Caco-2 (cell line): Measurements from ENCODE around the gene PLCE1. TPM values are rescaled to one million over a fixed set of nuclear protein-coding genes. Genes with fewer than 3 reads are reported as not detected.

ENCODE experiments used
- BruUV-seq: library from RNA; stranded (reverse); fragments of 400-500 nt; replicated peaks from 2 replicates; lab custom pipeline; 2021; lab: Mats Ljungman, UMichigan
- CTCF ChIA-PET: fragments of 300-600 bp; sonication (Branson Sonifier 250); formaldehyde crosslinking; loops from one replicate; lab custom pipeline; 2022; ENCODE audit warnings: antibody characterized with exemption; lab: Charles Lee
- POLR2A ChIA-PET: fragments of 300-600 bp; sonication (Branson Sonifier 250); formaldehyde crosslinking; loops from one replicate; lab custom pipeline; 2022; ENCODE audit warnings: antibody characterized with exemption; lab: Charles Lee
- DNase-seq, 2 experiments: peaks; one replicate each; pipeline versions ENCODE4 v3.0.0 to v3.0.0-alpha.2; 2020 to 2022
- H3K27me3 ChIP-seq: replicated peaks from 2 replicates; pipeline ENCODE4 v1.6.0; 2011; ENCODE audit warnings: low read length; ENCODE audit not compliant: control insufficient read depth, insufficient read depth
- H3K36me3 ChIP-seq: 2 replicates; pipeline ENCODE4 v1.5.1; 2011; ENCODE audit warnings: low read length; ENCODE audit not compliant: control insufficient read depth, insufficient read depth
- H3K4me1 ChIP-seq: fragments of 250-450 bp; sonication (Bioruptor Pico); 2 replicates; pipeline ENCODE4 v1.5.1; 2020; ENCODE audit warnings: mild to moderate bottlenecking
- H3K4me3 ChIP-seq: 2 replicates; pipeline ENCODE4 v1.5.1; 2011; ENCODE audit warnings: low read depth, mild to moderate bottlenecking, control low read depth, low read length
- H3K9me3 ChIP-seq: fragments of 250-450 bp; sonication (Bioruptor Pico); 2 replicates; pipeline ENCODE4 v1.5.1; 2020; ENCODE audit warnings: mild to moderate bottlenecking, moderate library complexity
- H3K27ac Mint-ChIP-seq: one replicate; pipeline ENCODE4 v1.8.0; 2022; ENCODE audit warnings: mixed read lengths; ENCODE audit not compliant: unreplicated experiment
- H3K27me3 Mint-ChIP-seq: one replicate; pipeline ENCODE4 v1.8.0; 2022; ENCODE audit warnings: mixed read lengths; ENCODE audit not compliant: insufficient read depth, unreplicated experiment
- H3K36me3 Mint-ChIP-seq: one replicate; pipeline ENCODE4 v1.8.0; 2022; ENCODE audit warnings: mild to moderate bottlenecking, mixed read lengths; ENCODE audit not compliant: insufficient read depth, unreplicated experiment
- H3K4me1 Mint-ChIP-seq: one replicate; pipeline ENCODE4 v1.8.0; 2022; ENCODE audit warnings: low read depth, mixed read lengths; ENCODE audit not compliant: unreplicated experiment
- H3K4me3 Mint-ChIP-seq: one replicate; pipeline ENCODE4 v1.8.0; 2022; ENCODE audit warnings: mild to moderate bottlenecking, moderate library complexity, mixed read lengths; ENCODE audit not compliant: unreplicated experiment
- H3K9me3 Mint-ChIP-seq: one replicate; pipeline ENCODE4 v1.8.0; 2022; ENCODE audit warnings: mixed read lengths; ENCODE audit not compliant: unreplicated experiment
- intact Hi-C: fragments of 100-400 bp; cut with micrococcal nuclease; formaldehyde crosslinking; loops from one replicate; pipeline ENCODE4 v1.10.0; 2022; ENCODE audit not compliant: unreplicated experiment
- total RNA-seq: library from RNA; stranded (reverse); gene quantifications from 2 replicates; pipeline ENCODE4 v1.2.3, GENCODE V29; 2022
- TF ChIP-seq, protein P1 (sequence below), 2 experiments: fragments of 200-600 bp in 1 of 2; IDR thresholded peaks; 1 replicate in 1 of 2; 2 replicates in 1 of 2; pipeline versions ENCODE4 v1.5.1 to v1.8.0; 2011 to 2022; ENCODE audit warnings: antibody characterized with exemption in 1 of 2, control low read depth in 1 of 2, inconsistent platforms in 1 of 2, low read depth in 1 of 2, low read length in 1 of 2, mild to moderate bottlenecking in 1 of 2, moderate library complexity in 1 of 2; ENCODE audit not compliant: insufficient read depth in 1 of 2, severe bottlenecking in 1 of 2, unreplicated experiment in 1 of 2

Gene PLCE1
- total RNA-seq, 1 experiment from 2014 or later, result 12.8 TPM

DNA sequence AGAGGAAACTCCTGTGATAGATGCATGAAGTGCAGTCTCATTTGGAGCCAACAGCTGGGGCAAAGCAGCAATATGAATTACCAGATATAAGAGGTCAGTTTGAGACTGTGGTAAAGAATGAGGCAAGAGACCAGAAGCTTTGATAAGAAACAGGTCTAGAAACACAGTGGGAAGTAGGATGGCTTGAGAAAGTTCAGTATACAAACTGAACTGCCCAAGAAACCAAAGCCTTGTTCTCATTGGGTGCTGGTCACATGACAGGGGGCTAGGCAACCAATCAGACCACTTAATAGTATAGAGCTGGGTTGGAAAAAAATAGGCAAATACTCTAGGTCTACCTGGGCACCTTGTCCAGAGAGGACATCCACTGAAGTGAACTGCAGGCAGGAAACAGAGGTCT, 46.2 kb upstream of the PLCE1 start:
- no peaks in the 10 kb centered on the region for H3K36me3 Mint-ChIP-seq
- CTCF ChIA-PET, result no interaction called here
- H3K27ac Mint-ChIP-seq, result no peak overlapping the region
- Histone ChIP-seq H3K4me1 (no peaks in the 10 kb centered on the region; the same call in 1 of the 2 replicates), H3K27me3 (no peaks in the 10 kb centered on the region), H3K9me3 (no peaks in the 10 kb centered on the region), H3K4me3 (no peak overlapping the region), H3K36me3 (no peaks in the 10 kb centered on the region)
- POLR2A ChIA-PET, result no interaction called here
- no peaks in the 10 kb centered on the region for H3K9me3 Mint-ChIP-seq
- no peaks in the 10 kb centered on the region for H3K27me3 Mint-ChIP-seq
- BruUV-seq, result no TSS peak
- intact Hi-C loops, result no loop called here
- H3K4me1 Mint-ChIP-seq, result peaks cover 4% of the 10 kb centered on the region
- H3K4me3 Mint-ChIP-seq, result no peak overlapping the region
- TF ChIP-seq, protein P1, sequence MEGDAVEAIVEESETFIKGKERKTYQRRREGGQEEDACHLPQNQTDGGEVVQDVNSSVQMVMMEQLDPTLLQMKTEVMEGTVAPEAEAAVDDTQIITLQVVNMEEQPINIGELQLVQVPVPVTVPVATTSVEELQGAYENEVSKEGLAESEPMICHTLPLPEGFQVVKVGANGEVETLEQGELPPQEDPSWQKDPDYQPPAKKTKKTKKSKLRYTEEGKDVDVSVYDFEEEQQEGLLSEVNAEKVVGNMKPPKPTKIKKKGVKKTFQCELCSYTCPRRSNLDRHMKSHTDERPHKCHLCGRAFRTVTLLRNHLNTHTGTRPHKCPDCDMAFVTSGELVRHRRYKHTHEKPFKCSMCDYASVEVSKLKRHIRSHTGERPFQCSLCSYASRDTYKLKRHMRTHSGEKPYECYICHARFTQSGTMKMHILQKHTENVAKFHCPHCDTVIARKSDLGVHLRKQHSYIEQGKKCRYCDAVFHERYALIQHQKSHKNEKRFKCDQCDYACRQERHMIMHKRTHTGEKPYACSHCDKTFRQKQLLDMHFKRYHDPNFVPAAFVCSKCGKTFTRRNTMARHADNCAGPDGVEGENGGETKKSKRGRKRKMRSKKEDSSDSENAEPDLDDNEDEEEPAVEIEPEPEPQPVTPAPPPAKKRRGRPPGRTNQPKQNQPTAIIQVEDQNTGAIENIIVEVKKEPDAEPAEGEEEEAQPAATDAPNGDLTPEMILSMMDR (IDR thresholded peaks at IDR 0.05; ENCODE audit: insufficient read depth in 1 of 2, low read depth in 1 of 2, low read length in 1 of 2, severe bottlenecking in 1 of 2, unreplicated experiment in 1 of 2), result no peak
- DNase-seq, result no peak

DNA sequence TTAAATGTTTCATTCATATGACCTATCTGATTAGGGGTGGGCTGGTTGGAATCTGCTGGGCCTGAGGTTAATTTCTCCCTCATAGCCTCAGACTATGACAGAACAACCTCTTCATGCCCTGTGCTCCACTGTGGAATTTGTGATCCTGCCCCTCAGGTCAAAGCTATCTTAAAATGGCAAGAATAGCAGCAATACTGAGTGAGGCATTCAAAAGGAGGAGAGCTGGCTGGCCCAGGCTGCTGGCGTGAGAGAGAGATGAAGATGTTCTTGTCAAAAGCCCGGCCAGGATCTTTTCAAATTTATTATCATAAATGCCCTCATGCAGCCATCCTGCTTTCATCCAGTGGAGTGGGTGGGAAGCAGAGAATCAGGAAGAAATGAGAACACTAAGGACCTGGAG, 41.8 kb upstream of the PLCE1 start:
- H3K27me3 ChIP-seq, result no peaks in the 10 kb centered on the region
- H3K36me3 ChIP-seq, result no peaks in the 10 kb centered on the region
- no peaks in the 10 kb centered on the region for H3K4me1 ChIP-seq
- Mint-ChIP-seq H3K9me3 (no peaks in the 10 kb centered on the region), H3K27me3 (no peaks in the 10 kb centered on the region), H3K4me1 (no peaks in the 10 kb centered on the region), H3K36me3 (no peaks in the 10 kb centered on the region), H3K4me3 (no peak overlapping the region), H3K27ac (no peak overlapping the region)
- H3K4me3 ChIP-seq, result no peak overlapping the region
- TF ChIP-seq, protein P1 (IDR thresholded peaks at IDR 0.05; ENCODE audit: insufficient read depth in 1 of 2, low read depth in 1 of 2, low read length in 1 of 2, severe bottlenecking in 1 of 2, unreplicated experiment in 1 of 2), result no peak
- ChIA-PET POLR2A (interaction anchor here (0.7 kb wide), 1 partner anchor 33 kb away, joined by 3 read pairs; no protein-coding TSS in a partner anchor), CTCF (no interaction called here)
- no peaks in the 10 kb centered on the region for H3K9me3 ChIP-seq
- intact Hi-C loops, result no loop called here
- no TSS peak for BruUV-seq
- DNase-seq, result no peak

DNA sequence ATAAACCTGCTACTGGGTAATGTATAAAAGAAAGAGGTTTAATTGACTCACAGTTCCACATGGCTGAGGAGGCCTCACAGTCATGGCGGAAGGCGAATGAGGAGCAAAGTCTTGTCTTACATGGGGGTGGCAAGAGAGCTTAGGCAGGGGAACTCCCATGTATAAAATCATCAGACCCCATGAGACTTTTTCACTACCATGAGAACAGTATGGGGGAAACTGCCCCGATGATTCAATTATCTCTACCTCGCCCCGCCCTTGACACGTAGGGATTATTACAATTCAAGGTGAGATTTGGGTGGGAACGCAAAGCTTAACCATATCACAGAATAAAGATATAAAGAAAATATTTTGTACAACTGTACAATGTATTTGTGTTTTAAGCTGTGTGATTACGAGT, 39.4 kb upstream of the PLCE1 start:
- no peaks in the 10 kb centered on the region for H3K27me3 ChIP-seq
- TF ChIP-seq, protein P1 (IDR thresholded peaks at IDR 0.05; ENCODE audit: insufficient read depth in 1 of 2, low read depth in 1 of 2, low read length in 1 of 2, severe bottlenecking in 1 of 2, unreplicated experiment in 1 of 2), result no peak
- no peaks in the 10 kb centered on the region for H3K4me1 ChIP-seq
- no peaks in the 10 kb centered on the region for H3K36me3 ChIP-seq
- intact Hi-C loops, result no loop called here
- no peaks in the 10 kb centered on the region for H3K9me3 ChIP-seq
- H3K27ac Mint-ChIP-seq, result no peak overlapping the region
- ChIA-PET POLR2A (no interaction called here), CTCF (interaction anchor here (0.6 kb wide), 1 partner anchor 834 kb away, joined by 3 read pairs; no protein-coding TSS in a partner anchor)
- H3K9me3 Mint-ChIP-seq, result no peaks in the 10 kb centered on the region
- H3K27me3 Mint-ChIP-seq, result no peaks in the 10 kb centered on the region
- no peaks in the 10 kb centered on the region for H3K36me3 Mint-ChIP-seq
- no peak for DNase-seq
- no peak overlapping the region for H3K4me3 Mint-ChIP-seq
- H3K4me3 ChIP-seq, result no peak overlapping the region
- BruUV-seq, result no TSS peak
- H3K4me1 Mint-ChIP-seq, result no peaks in the 10 kb centered on the region
